ENCODE measurements around the gene HSPA4. TPM values are rescaled to one million over a fixed set of nuclear protein-coding genes. Genes with fewer than 3 reads are reported as not detected.
A peak's percentile ranks its signal among the peaks of the same experiment; 100 is the strongest.

HSPA4 gene
- total and polyA plus RNA-seq, 2 of the 13 experiments (the other 11 are each of a cell fraction or from before 2014, with no cell fraction given) = 36.6 to 231 TPM

GRCh38 chr5:133049726-133050048 lies 2.1 kb upstream of the HSPA4 start (continued):
- no peak for TF ChIP-seq ZNF432 (CRISPR knock-in tag; IDR thresholded peaks at IDR 0.05; ENCODE audit: borderline replicate concordance)
- TF ChIP-seq PRPF4 (IDR thresholded peaks at IDR 0.05; ENCODE audit: low read depth, low read length, poor library complexity, severe bottlenecking) = no peak
- no peak for TF ChIP-seq PHF8 (CRISPR knock-in tag; IDR thresholded peaks at IDR 0.05)
- TF ChIP-seq ZNF792 (CRISPR knock-in tag; IDR thresholded peaks at IDR 0.05) = no peak
- peak; percentile 81; the same call in 1 of the 2 replicates for TF ChIP-seq NCOR1 (IDR thresholded peaks at IDR 0.05; ENCODE audit: borderline replicate concordance, low read length)
- TF ChIP-seq ZFP36 (IDR thresholded peaks at IDR 0.05; ENCODE audit: borderline replicate concordance, low read depth, low read length, partially characterized antibody) = no peak
- TF ChIP-seq ZSCAN21 (CRISPR knock-in tag; IDR thresholded peaks at IDR 0.05; ENCODE audit: borderline replicate concordance) = no peak
- TF ChIP-seq PAWR (CRISPR knock-in tag; IDR thresholded peaks at IDR 0.05; ENCODE audit: borderline replicate concordance) = no peak
- no peak for TF ChIP-seq ZNF441 (CRISPR knock-in tag; IDR thresholded peaks at IDR 0.05; ENCODE audit: borderline replicate concordance)
- no peak for TF ChIP-seq GABPA (IDR thresholded peaks at IDR 0.05; ENCODE audit: low read depth, low read length)
- TF ChIP-seq GABPA (CRISPR knock-in tag; IDR thresholded peaks at IDR 0.05; ENCODE audit: low read depth) = peak; percentile 55
- TF ChIP-seq ARID4A (CRISPR knock-in tag; IDR thresholded peaks at IDR 0.05; ENCODE audit: borderline replicate concordance) = peak; percentile 58; the same call in 1 of the 2 replicates
- TF ChIP-seq PBX3 (CRISPR knock-in tag; IDR thresholded peaks at IDR 0.05; ENCODE audit: borderline replicate concordance) = no peak
- TF ChIP-seq PHF21A (CRISPR knock-in tag; IDR thresholded peaks at IDR 0.05) = peak; percentile 71; the same call in 1 of the 2 replicates
- no peak for TF ChIP-seq ZNF724P (CRISPR knock-in tag; IDR thresholded peaks at IDR 0.05; ENCODE audit: borderline replicate concordance)
- TF ChIP-seq MZF1 (CRISPR knock-in tag; IDR thresholded peaks at IDR 0.05; ENCODE audit: borderline replicate concordance) = no peak
- TF ChIP-seq CENPX (CRISPR knock-in tag; IDR thresholded peaks at IDR 0.05) = no peak
- no peak for TF ChIP-seq ZNF225 (CRISPR knock-in tag; IDR thresholded peaks at IDR 0.05)
- peak; percentile 83 for TF ChIP-seq TEAD3 (CRISPR knock-in tag; optimal IDR thresholded peaks at IDR 0.05; ENCODE audit: borderline replicate concordance)
- no peak for TF ChIP-seq ZNF766 (CRISPR knock-in tag; IDR thresholded peaks at IDR 0.05; ENCODE audit: borderline replicate concordance)
- TF ChIP-seq SAP130 (CRISPR knock-in tag; IDR thresholded peaks at IDR 0.05; ENCODE audit: low read depth) = peak; percentile 90
- no peak for TF ChIP-seq TSC22D2 (CRISPR knock-in tag; IDR thresholded peaks at IDR 0.05; ENCODE audit: borderline replicate concordance)
- peak; percentile 60; the same call in 1 of the 2 replicates for TF ChIP-seq ERF (CRISPR knock-in tag; IDR thresholded peaks at IDR 0.05)
- no peak for TF ChIP-seq PRDM10 (CRISPR knock-in tag; IDR thresholded peaks at IDR 0.05; ENCODE audit: low read depth)
